Calu3 (cell line): ENCODE results near the gene TMEM176A. TPM values are rescaled to one million over a fixed set of nuclear protein-coding genes. Genes with fewer than 3 reads are reported as not detected.
"Not testable (repeated sequence)": the region's sequence is repeated elsewhere in the genome, so short reads cannot be mapped to it uniquely, and the experiment has no call there.

Experiments used
- BruUV-seq: library from RNA; stranded (reverse); fragments of 400-500 nt; replicated peaks from 2 replicates; lab custom pipeline; 2021; lab: Mats Ljungman, UMichigan
- CTCF ChIA-PET: fragments of 300-600 bp; sonication (Branson Sonifier 250); formaldehyde crosslinking; loops from one replicate; lab custom pipeline; 2022; ENCODE audit warnings: antibody characterized with exemption; lab: Charles Lee
- DNase-seq: peaks from one replicate; pipeline ENCODE4 v3.0.0; 2022
- H3K27ac Mint-ChIP-seq: one replicate; pipeline ENCODE4 v1.8.0; 2022; ENCODE audit warnings: mixed read lengths; ENCODE audit not compliant: unreplicated experiment
- H3K27me3 Mint-ChIP-seq: one replicate; pipeline ENCODE4 v1.8.0; 2022; ENCODE audit warnings: mixed read lengths; ENCODE audit not compliant: unreplicated experiment
- H3K36me3 Mint-ChIP-seq: one replicate; pipeline ENCODE4 v1.8.0; 2022; ENCODE audit warnings: mild to moderate bottlenecking, moderate library complexity, mixed read lengths; ENCODE audit not compliant: insufficient read depth, unreplicated experiment
- H3K4me1 Mint-ChIP-seq: one replicate; pipeline ENCODE4 v1.8.0; 2022; ENCODE audit warnings: mild to moderate bottlenecking, low read depth, mixed read lengths; ENCODE audit not compliant: unreplicated experiment
- H3K4me3 Mint-ChIP-seq: one replicate; pipeline ENCODE4 v1.8.0; 2022; ENCODE audit warnings: mild to moderate bottlenecking, low read depth, moderate library complexity, mixed read lengths; ENCODE audit not compliant: unreplicated experiment
- H3K9me3 Mint-ChIP-seq: one replicate; pipeline ENCODE4 v1.8.0; 2022; ENCODE audit warnings: low read depth, mixed read lengths; ENCODE audit not compliant: unreplicated experiment
- CTCF ChIP-seq: fragments of 200-600 bp; IDR thresholded peaks from one replicate; pipeline ENCODE4 v1.8.0; 2022; ENCODE audit warnings: antibody characterized with exemption; ENCODE audit not compliant: unreplicated experiment
- intact Hi-C: fragments of 100-400 bp; cut with micrococcal nuclease; formaldehyde crosslinking; loops from one replicate; pipeline ENCODE4 v1.10.0; 2022; ENCODE audit not compliant: unreplicated experiment
- total RNA-seq: library from RNA; stranded (reverse); gene quantifications from 2 replicates; pipeline ENCODE4 v1.2.3, GENCODE V29; 2022

TMEM176A gene
- total RNA-seq, 1 experiment from 2014 or later: 1.5 TPM

- intact Hi-C loops: loop anchor here (5.0 to 10.0 kb wide), 2 partner anchors 225 to 472 kb away; no protein-coding TSS in a partner anchor
- DNase-seq: no peak
- Mint-ChIP-seq H3K4me1 (no peaks in the 10 kb centered on the region), H3K9me3 (no peaks in the 10 kb centered on the region), H3K36me3 (no peaks in the 10 kb centered on the region), H3K4me3 (no peak overlapping the region), H3K27ac (no peak overlapping the region), H3K27me3 (peaks cover 22% of the 10 kb centered on the region)
- BruUV-seq: no TSS peak
- CTCF ChIA-PET: interaction anchor here (1.1 kb wide), 1 partner anchor 21 kb away, joined by 3 read pairs; no protein-coding TSS in a partner anchor
- no peak for TF ChIP-seq CTCF
Observed at GRCh38 chr7:150759479-150759878, 41.1 kb upstream of the TMEM176A start.

- DNase-seq: no peak
- H3K4me1 Mint-ChIP-seq: no peaks in the 10 kb centered on the region
- intact Hi-C loops: no loop called here
- H3K9me3 Mint-ChIP-seq: no peaks in the 10 kb centered on the region
- no peak for TF ChIP-seq CTCF
- peaks cover 36% of the 10 kb centered on the region for H3K27me3 Mint-ChIP-seq
- H3K27ac Mint-ChIP-seq: no peak overlapping the region
- no peak overlapping the region for H3K4me3 Mint-ChIP-seq
- no peaks in the 10 kb centered on the region for H3K36me3 Mint-ChIP-seq
- CTCF ChIA-PET: no interaction called here
- BruUV-seq: no TSS peak
Observed at GRCh38 chr7:150766334-150766709, 34.2 kb upstream of the TMEM176A start.

GRCh38 chr7:150769768-150770167, 30.8 kb upstream of the TMEM176A start:
- intact Hi-C loops: loop anchor here (10.0 kb wide), 1 partner anchor 235 kb away; no protein-coding TSS in a partner anchor
- Mint-ChIP-seq H3K27ac (no peak overlapping the region), H3K36me3 (no peaks in the 10 kb centered on the region), H3K4me3 (no peak overlapping the region), H3K27me3 (peaks cover 43% of the 10 kb centered on the region), H3K9me3 (peaks cover 7% of the 10 kb centered on the region), H3K4me1 (no peaks in the 10 kb centered on the region)
- CTCF ChIA-PET: no interaction called here
- TF ChIP-seq CTCF: no peak
- DNase-seq: no peak
- BruUV-seq: no TSS peak

GRCh38 chr7:150774131-150774530, 26.4 kb upstream of the TMEM176A start:
- H3K4me3 Mint-ChIP-seq, H3K9me3 Mint-ChIP-seq, H3K36me3 Mint-ChIP-seq, CTCF ChIA-PET, DNase-seq, BruUV-seq, H3K27ac Mint-ChIP-seq, H3K4me1 Mint-ChIP-seq: not testable (repeated sequence)
- H3K27me3 Mint-ChIP-seq: peaks cover 28% of the 10 kb centered on the region
- intact Hi-C loops: loop anchor here (10.0 kb wide), 1 partner anchor 231 kb away; no protein-coding TSS in a partner anchor

GRCh38 chr7:150778014-150778737, 22.4 kb upstream of the TMEM176A start:
- BruUV-seq: no TSS peak
- no peak overlapping the region for H3K4me3 Mint-ChIP-seq
- DNase-seq: no peak
- no peak overlapping the region for H3K27ac Mint-ChIP-seq
- intact Hi-C loops: loop anchor here (1.0 to 10.0 kb wide), 4 partner anchors 99 to 524 kb away; no protein-coding TSS in a partner anchor
- peaks cover 7% of the 10 kb centered on the region for H3K9me3 Mint-ChIP-seq
- TF ChIP-seq CTCF: no peak
- no peaks in the 10 kb centered on the region for H3K4me1 Mint-ChIP-seq
- CTCF ChIA-PET: interaction anchor here (0.9 to 1.0 kb wide), 2 partner anchors 15 to 104 kb away, joined by 3 read pairs; no protein-coding TSS in a partner anchor
- H3K27me3 Mint-ChIP-seq: peaks cover 41% of the 10 kb centered on the region
- no peaks in the 10 kb centered on the region for H3K36me3 Mint-ChIP-seq
